Heart right ventricle (tissue), 16 donors: Measurements from ENCODE around the gene CBX6. TPM values are rescaled to one million over a fixed set of nuclear protein-coding genes. Genes with fewer than 3 reads are reported as not detected.

Experiments
- ATAC-seq, 8 donors: fragments of 200-7000 bp; cut with Tn5 transposase; one replicate each; pipeline ENCODE4 v1.9.1; 2020; ENCODE audit warnings: mild to moderate bottlenecking in 8 of 8, moderate library complexity in 8 of 8, moderate number of reproducible peaks in 1 of 8
- DNase-seq, 2 donors: peaks; one replicate each; pipeline ENCODE4 v3.0.0-alpha.2; 2020
- H3K27ac ChIP-seq, 10 donors: fragments of 200-600 bp; sonication (generic) in 2 of 10; one replicate each; pipeline versions ENCODE4 v1.5.0 to v1.8.0; 2020 to 2022; ENCODE audit warnings: mild to moderate bottlenecking in 3 of 10
- H3K27me3 ChIP-seq, 7 donors: fragments of 200-600 bp; one replicate each; pipeline ENCODE4 v1.8.0; 2021 to 2022; ENCODE audit warnings: mild to moderate bottlenecking in 2 of 7
- H3K36me3 ChIP-seq, 9 donors: fragments of 200-600 bp; sonication (generic) in 1 of 9; one replicate each; pipeline versions ENCODE4 v1.5.0 to v1.8.0; 2020 to 2022; ENCODE audit warnings: mild to moderate bottlenecking in 2 of 9
- H3K4me1 ChIP-seq, 9 donors: fragments of 200-600 bp; sonication (generic) in 1 of 9; one replicate each; pipeline versions ENCODE4 v1.5.0 to v1.8.0; 2020 to 2022; ENCODE audit warnings: mild to moderate bottlenecking in 4 of 9
- H3K4me3 ChIP-seq, 10 donors: fragments of 200-600 bp; sonication (generic) in 2 of 10; one replicate each; pipeline versions ENCODE4 v1.5.0 to v1.8.0; 2020 to 2022; ENCODE audit warnings: mild to moderate bottlenecking in 7 of 10, moderate library complexity in 2 of 10
- H3K9me3 ChIP-seq, 11 donors: fragments of 200-600 bp in 10 of 11; sonication (generic) in 2 of 11; one replicate each; pipeline versions ENCODE4 v1.5.0 to v1.8.0; 2013 to 2022; ENCODE audit warnings: mild to moderate bottlenecking in 2 of 11, control low read depth in 1 of 11, moderate library complexity in 1 of 11
- WGBS, 2 donors: extraction: QIAGEN DNeasy Blood & Tissue Kit; methylation state at CpG; one replicate each; pipeline ENCODE4 v1.1.7; 2013; ENCODE audit warnings: inconsistent platforms in 1 of 2; 5-methylcytosine and 5-hydroxymethylcytosine counted together
- intact Hi-C, 10 donors: fragments of 100-400 bp; cut with DNase I; formaldehyde crosslinking; loops; one replicate each; pipeline versions ENCODE4 v1.11.1 to v1.14.2; 2022
- polyA plus RNA-seq, 2 donors: library from polyadenylated mRNA; stranded (reverse); fragments of 200-250 nt; gene quantifications; one replicate each; pipeline ENCODE4 v1.2.3, GENCODE V29; 2013
- total RNA-seq, 10 donors: library from RNA; stranded (reverse); fragmentation: NEBNext Ultra II Directional in 3 of 10; extraction: Animal tissue kit (Norgen Biotek cat#: 25700) in 3 of 10; gene quantifications; one replicate each; pipeline versions ENCODE4 v1.2.1 to v1.2.4, GENCODE V29; 2021 to 2023
- TF ChIP-seq, protein P1 (sequence below), 9 donors: fragments of 200-600 bp; sonication (generic) in 2 of 9; IDR thresholded peaks; one replicate each; pipeline versions ENCODE4 v1.5.0 to v1.8.0; 2021 to 2022; ENCODE audit warnings: antibody characterized with exemption in 9 of 9, mild to moderate bottlenecking in 5 of 9, moderate library complexity in 1 of 9
- donor health status: Arrhythmogenic right ventricular cardiomyopathy.
- donor health status: ischemic (EF 13 %, LVEDD 7.1; RV severe dilation, severe dysfunction).
- donor health status: healthy with polysubstance abuse.
- donor health status: DM: no; HTN: yes; CAD: no.
- donor health status: DM: no; HTN: no; CAD: no.
- donor health status: ischemic (EF 25% LVEDD 6.9; RV normal size, moderate dysfunction).
- donor health status: ischemic (EF 25% LVEDD 5.7; RV mildly dilated, moderate dysfunction).
- donor health status: healthy.
- donor health status: DM: yes; HTN: yes; CAD: no.
- donor health status: Ischemic cardiomyopathy.
- donor health status: ischemic (EF 35%, LVEDD 5.7; RV mildly dilated, moderate dysfunction).
- donor health status: nonischemic (EF 11% LVEDD 7.7; RV severe dilation, severe dysfunction).
- donor health status: DM: yes; HTN: yes; CAD: no.
- donor health status: PGD.
- donor health status: ischemic (EF 29% LVEDD 5.4; RV normal size, mild dysfunction).
- donor health status: nonischemic (EF 23%, LVEDD 6.1; RV moderate dilation, normal function).

Gene CBX6
- total and polyA plus RNA-seq, 12 donors, result 17.4 to 49.1 (median 35.1) TPM

DNA sequence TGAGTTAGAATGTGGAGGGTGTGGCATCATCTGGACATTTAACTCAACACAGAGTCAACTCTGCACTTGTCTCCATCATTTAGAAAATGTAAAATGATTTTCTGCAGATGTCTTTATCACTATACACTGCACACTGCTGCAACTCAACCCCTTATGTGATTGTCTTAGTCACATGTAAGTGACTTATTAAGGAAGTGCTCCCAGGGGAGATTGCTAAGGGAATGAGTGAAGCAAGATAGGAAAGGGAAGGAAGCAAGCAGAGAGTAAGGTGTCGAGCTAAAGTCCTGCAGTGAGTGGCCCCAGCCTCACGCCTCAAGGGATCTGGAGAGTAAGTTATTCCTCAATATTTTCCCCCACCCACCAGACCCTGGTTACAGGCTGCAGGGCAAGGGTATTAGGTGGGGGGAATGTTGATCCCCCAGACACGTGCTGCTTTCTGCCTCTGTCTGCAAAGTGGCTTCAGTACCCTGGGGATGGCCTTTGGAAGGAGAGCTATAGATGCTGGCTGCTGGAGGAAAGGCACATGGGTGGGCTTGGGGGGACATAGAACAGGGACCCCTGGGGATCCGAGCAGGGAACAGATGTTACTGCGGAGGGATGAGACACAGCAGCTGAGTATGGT, 7.2 kb upstream of the CBX6 start:
- DNase-seq (no peak), ATAC-seq (no peak)
- intact Hi-C loops, result loop anchor here in 4 of 10 donors (5.0 to 10.0 kb wide), 4 partner anchors 46 to 256 kb away; no protein-coding TSS in a partner anchor
- 64 to 71% methylated on average over 5 of the region's 5 CpGs for WGBS, 2 donors
- Histone ChIP-seq H3K36me3 (no peaks in the 10 kb centered on the region), H3K9me3 (peaks cover 0 to 9% (median 0%) of the 10 kb centered on the region in 11 donors), H3K27ac (no peak overlapping the region), H3K4me3 (no peak overlapping the region), H3K4me1 (peaks cover 7 to 27% (median 22%) of the 10 kb centered on the region in 9 donors), H3K27me3 (no peaks in the 10 kb centered on the region)
- TF ChIP-seq, protein P1, sequence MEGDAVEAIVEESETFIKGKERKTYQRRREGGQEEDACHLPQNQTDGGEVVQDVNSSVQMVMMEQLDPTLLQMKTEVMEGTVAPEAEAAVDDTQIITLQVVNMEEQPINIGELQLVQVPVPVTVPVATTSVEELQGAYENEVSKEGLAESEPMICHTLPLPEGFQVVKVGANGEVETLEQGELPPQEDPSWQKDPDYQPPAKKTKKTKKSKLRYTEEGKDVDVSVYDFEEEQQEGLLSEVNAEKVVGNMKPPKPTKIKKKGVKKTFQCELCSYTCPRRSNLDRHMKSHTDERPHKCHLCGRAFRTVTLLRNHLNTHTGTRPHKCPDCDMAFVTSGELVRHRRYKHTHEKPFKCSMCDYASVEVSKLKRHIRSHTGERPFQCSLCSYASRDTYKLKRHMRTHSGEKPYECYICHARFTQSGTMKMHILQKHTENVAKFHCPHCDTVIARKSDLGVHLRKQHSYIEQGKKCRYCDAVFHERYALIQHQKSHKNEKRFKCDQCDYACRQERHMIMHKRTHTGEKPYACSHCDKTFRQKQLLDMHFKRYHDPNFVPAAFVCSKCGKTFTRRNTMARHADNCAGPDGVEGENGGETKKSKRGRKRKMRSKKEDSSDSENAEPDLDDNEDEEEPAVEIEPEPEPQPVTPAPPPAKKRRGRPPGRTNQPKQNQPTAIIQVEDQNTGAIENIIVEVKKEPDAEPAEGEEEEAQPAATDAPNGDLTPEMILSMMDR (IDR thresholded peaks at IDR 0.05), result no peak

DNA sequence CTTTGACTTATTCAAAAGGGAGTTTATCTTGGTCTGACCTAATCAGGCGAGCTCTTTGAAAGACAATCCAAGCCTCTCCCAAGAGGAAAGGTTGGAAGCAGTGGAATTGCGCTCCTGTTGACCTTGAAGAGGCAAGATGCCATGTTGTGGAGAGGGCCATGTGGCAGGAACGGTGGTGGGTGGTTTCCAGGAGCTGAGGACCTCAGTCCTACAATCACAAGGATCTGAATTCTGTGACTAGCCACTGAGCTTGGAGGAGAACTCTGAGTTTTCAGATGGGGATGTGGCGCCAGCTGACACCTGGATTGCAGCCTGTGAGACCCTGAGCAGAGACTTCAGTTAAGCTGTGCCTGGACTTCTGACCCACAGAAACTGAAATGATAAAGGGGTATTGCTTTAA, 6.0 kb upstream of the CBX6 start:
- no peaks in the 10 kb centered on the region for H3K27me3 ChIP-seq
- peaks cover 0 to 9% (median 0%) of the 10 kb centered on the region in 11 donors for H3K9me3 ChIP-seq
- no peak overlapping the region for H3K4me3 ChIP-seq
- intact Hi-C loops, result loop anchor here in 4 of 10 donors (5.0 to 10.0 kb wide), 4 partner anchors 47 to 257 kb away; no protein-coding TSS in a partner anchor
- 91 to 94% methylated on average over 4 of the region's 4 CpGs for WGBS, 2 donors
- ATAC-seq (no peak), DNase-seq (no peak)
- peaks cover 7 to 34% (median 26%) of the 10 kb centered on the region in 9 donors for H3K4me1 ChIP-seq
- H3K27ac ChIP-seq, result no peak overlapping the region
- H3K36me3 ChIP-seq, result no peaks in the 10 kb centered on the region
- TF ChIP-seq, protein P1 (IDR thresholded peaks at IDR 0.05), result no peak

DNA sequence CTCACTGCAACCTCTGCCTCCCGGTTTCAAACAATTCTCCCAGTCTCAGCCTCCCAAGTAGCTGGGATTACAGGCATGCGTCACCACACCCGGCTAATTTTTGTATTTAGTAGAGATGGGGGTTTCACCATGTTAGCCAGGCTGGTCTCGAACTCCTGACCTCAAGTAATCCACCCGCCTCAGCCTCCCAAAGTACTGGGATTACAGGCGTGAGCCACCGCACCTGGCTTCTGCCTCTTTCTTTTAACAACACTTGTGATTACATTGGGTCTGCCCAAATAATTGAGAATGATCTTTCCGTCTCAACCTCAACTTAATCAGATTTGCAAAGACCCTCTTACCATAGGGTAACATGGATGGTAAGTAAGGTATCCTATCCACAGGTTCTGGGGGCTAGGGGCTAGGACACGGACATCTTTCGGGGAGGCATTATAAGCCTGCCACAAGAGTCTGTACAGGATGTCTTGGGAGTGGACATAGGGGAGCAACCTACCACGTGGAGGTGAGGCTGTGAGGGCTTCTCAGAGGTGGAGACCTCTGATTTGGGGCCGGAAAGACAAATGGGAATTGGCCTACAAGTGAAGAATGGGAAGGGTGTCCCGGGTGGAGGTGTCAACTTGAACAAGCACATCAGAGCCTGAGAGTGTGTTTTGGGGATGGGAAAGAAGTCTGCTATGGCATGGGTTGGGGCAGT, 2.7 kb upstream of the CBX6 start:
- peaks cover 0 to 5% (median 0%) of the 10 kb centered on the region in 9 donors for H3K36me3 ChIP-seq
- no peak overlapping the region for H3K27ac ChIP-seq
- TF ChIP-seq, protein P1 (IDR thresholded peaks at IDR 0.05), result no peak
- H3K9me3 ChIP-seq, result peaks cover 0 to 9% (median 0%) of the 10 kb centered on the region in 11 donors
- no peak for ATAC-seq
- no peak overlapping the region for H3K4me3 ChIP-seq
- DNase-seq, result no peak
- H3K4me1 ChIP-seq, result peaks cover 6 to 27% (median 24%) of the 10 kb centered on the region in 9 donors
- no peaks in the 10 kb centered on the region for H3K27me3 ChIP-seq
- WGBS, 2 donors, result 89 to 92% methylated on average over 13 of the region's 13 CpGs
- intact Hi-C loops, result loop anchor here in 8 of 10 donors (5.0 to 10.0 kb wide), 8 partner anchors 48 to 443 kb away; partner anchors contain the start of genes APOBEC3B (in 1 of the 8) and RPL3 (in 1 of the 8)
